K562 (cell line): Measurements from ENCODE around the gene TCF12. TPM values are rescaled to one million over a fixed set of nuclear protein-coding genes. Genes with fewer than 3 reads are reported as not detected.

Experiments used
- ASH1L ChIP-seq: fragments of 450-650 bp; IDR thresholded peaks from 2 replicates; pipeline ENCODE4 v1.6.1; 2018; ENCODE audit warnings: borderline replicate concordance, mild to moderate bottlenecking, low read depth; ENCODE audit not compliant: partially characterized antibody
- BRCA1 ChIP-seq, 2 experiments: fragments of 450-650 bp in 1 of 2; sonication (generic) in 1 of 2; formaldehyde crosslinking in 1 of 2; IDR thresholded peaks; 2 replicates each; pipeline versions ENCODE4 v1.5.0 to v1.6.1; 2017 to 2020; ENCODE audit warnings: mild to moderate bottlenecking in 1 of 2, missing genetic modification reagents in 1 of 2
- HBP1 ChIP-seq: fragments of 450-650 bp; formaldehyde crosslinking; IDR thresholded peaks from 2 replicates; pipeline ENCODE4 v1.4.0; 2022; ENCODE audit warnings: missing genetic modification characterization
- MTA2 ChIP-seq: fragments of 450-650 bp; IDR thresholded peaks from 2 replicates; pipeline ENCODE4 v1.6.1; 2016; ENCODE audit warnings: low read depth
- MYBL2 ChIP-seq, 2 experiments: fragments of 450-650 bp in 1 of 2; sonication (generic) in 1 of 2; formaldehyde crosslinking in 1 of 2; IDR thresholded peaks; 2 replicates each; pipeline versions ENCODE4 v1.6.1 to v1.8.1; 2017 to 2022; ENCODE audit warnings: borderline replicate concordance in 1 of 2, inconsistent platforms in 1 of 2, low read depth in 1 of 2, mild to moderate bottlenecking in 1 of 2, missing genetic modification reagents in 1 of 2, moderate library complexity in 1 of 2
- REST ChIP-seq, 2 experiments: fragments of 450-650 bp; formaldehyde crosslinking in 1 of 2; IDR thresholded peaks; 2 replicates each; pipeline versions ENCODE4 v1.4.0 to v1.6.1; 2014 to 2020; ENCODE audit warnings: mild to moderate bottlenecking in 2 of 2, borderline replicate concordance in 1 of 2, low read depth in 1 of 2
- TBP ChIP-seq: optimal IDR thresholded peaks from 2 replicates; pipeline ENCODE3; 2011; ENCODE audit warnings: low read depth, low read length, improper control_type of control experiment
- ZNF407 ChIP-seq: fragments of 450-650 bp; IDR thresholded peaks from 2 replicates; pipeline ENCODE4 v1.6.1; 2016; ENCODE audit warnings: low read depth
- ZNF436 ChIP-seq: fragments of 250-450, 450-650 bp; sonication (Bioruptor Pico); formaldehyde crosslinking; IDR thresholded peaks from 2 replicates; pipeline ENCODE4 v1.7.0; 2020; ENCODE audit warnings: mild to moderate bottlenecking
- polyA plus RNA-seq, 8 experiments: library from polyadenylated mRNA; depleted of rRNA in 4 of 8; stranded (reverse) in 5 of 8; unstranded in 3 of 8; fragments of >200 nt; fragmentation: Nextera tagmentation in 2 of 8; fragmentation: Illumina TruSeq in 1 of 8; extraction: Ambion mirVana in 2 of 8; extraction: Trizol in 1 of 8; gene quantifications; 2 replicates each; pipeline versions ENCODE4 v1.2.1 to v1.2.3, GENCODE V29; 2011 to 2014; ENCODE audit warnings: inconsistent platforms in 1 of 8, missing spikeins in 1 of 8
- total RNA-seq, 7 experiments: library from RNA; depleted of rRNA in 6 of 7; stranded (reverse); fragments of >200 nt in 6 of 7; fragmentation: Illumina TruSeq in 2 of 7; extraction: Trizol in 2 of 7; gene quantifications; 2 replicates each; pipeline versions ENCODE4 v1.2.1 to v1.2.3, GENCODE V29; 2011 to 2021; ENCODE audit warnings: low replicate concordance in 1 of 7

Gene TCF12
- total and polyA plus RNA-seq, 9 of the 15 experiments (the other 6 are each of a cell fraction or from before 2014, with no cell fraction given) = 10.5 to 132 (median 52.9) TPM

GRCh38 chr15:56933811-56934210 lies 15.4 kb downstream of the TCF12 start (continued):
- no peak for TF ChIP-seq TBP
- no peak for TF ChIP-seq HBP1 (CRISPR knock-in tag)
- TF ChIP-seq ZNF407 = no peak
- no peak for TF ChIP-seq MYBL2 (IDR thresholded peaks at IDR 0.05; ENCODE audit: low read depth)
- no peak for TF ChIP-seq MYBL2 (CRISPR knock-in tag; IDR thresholded peaks at IDR 0.05; ENCODE audit: borderline replicate concordance)
- TF ChIP-seq MTA2 = no peak
- TF ChIP-seq ASH1L = no peak
- TF ChIP-seq ZNF436 = no peak
- no peak for TF ChIP-seq REST (IDR thresholded peaks at IDR 0.05; ENCODE audit: borderline replicate concordance)
- no peak for TF ChIP-seq REST (CRISPR knock-in tag; IDR thresholded peaks at IDR 0.05; ENCODE audit: low read depth)
- TF ChIP-seq BRCA1 (IDR thresholded peaks at IDR 0.05) = no peak
- no peak for TF ChIP-seq BRCA1 (CRISPR knock-in tag; IDR thresholded peaks at IDR 0.05)
